Measurements from ENCODE around the gene NUDT3. TPM values are rescaled to one million over a fixed set of nuclear protein-coding genes. Genes with fewer than 3 reads are reported as not detected.

Gene NUDT3
- total and polyA plus RNA-seq, 9 of the 15 experiments (the other 6 are each of a cell fraction or from before 2014, with no cell fraction given) = 5.4 to 81.2 (median 56.4) TPM

DNA sequence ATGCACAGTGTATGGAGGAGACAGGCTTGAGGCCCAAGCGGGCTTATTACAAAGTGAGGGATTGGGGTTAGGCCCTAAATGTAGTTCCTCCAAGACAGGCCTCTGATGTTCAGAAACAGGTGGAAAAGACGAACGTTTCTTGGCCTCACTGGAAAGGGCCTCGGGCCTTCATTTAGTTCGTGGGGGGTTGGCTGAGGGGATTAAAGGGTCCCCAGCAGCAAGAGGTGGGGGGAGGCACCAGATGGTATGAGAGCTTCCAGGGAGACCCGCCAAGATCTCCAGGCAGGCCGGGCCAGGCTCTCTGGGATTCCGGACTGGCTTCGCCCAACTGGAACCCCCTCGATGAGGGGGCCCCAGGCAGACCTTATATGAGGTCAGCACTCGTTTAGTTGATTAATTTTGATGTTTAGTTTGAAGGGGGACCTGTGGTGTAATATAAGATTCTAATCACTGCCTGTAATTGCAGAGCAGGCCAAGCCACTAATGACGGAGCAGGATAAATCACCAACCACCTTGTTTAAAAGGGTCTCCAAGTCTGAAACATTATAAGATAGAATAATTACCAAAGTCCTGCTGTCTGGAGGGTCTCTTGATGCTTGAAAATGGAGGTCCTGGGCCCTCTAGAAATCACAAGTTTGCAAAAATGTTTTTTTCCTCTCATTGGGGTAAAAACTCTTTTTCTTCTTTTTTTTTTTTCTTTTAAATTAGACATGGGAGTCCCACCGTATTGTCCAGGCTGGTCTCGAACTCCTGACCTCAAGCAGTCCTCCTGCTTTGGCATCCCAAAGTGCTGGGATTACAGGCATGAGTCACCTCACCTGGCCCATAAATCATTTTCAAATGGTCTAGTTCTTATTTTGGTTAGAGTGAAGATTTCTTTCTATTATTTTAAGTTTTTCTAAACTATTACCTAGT is 153.6 kb downstream of the NUDT3 start (continued):
- TF ChIP-seq CBX3 (IDR thresholded peaks at IDR 0.05; ENCODE audit: borderline replicate concordance in 1 of 2, low read length in 2 of 2) = no peak
- peak; percentile 39; the same call in 1 of the 2 replicates for TF ChIP-seq LEF1 (IDR thresholded peaks at IDR 0.05)
- TF ChIP-seq, protein P1, sequence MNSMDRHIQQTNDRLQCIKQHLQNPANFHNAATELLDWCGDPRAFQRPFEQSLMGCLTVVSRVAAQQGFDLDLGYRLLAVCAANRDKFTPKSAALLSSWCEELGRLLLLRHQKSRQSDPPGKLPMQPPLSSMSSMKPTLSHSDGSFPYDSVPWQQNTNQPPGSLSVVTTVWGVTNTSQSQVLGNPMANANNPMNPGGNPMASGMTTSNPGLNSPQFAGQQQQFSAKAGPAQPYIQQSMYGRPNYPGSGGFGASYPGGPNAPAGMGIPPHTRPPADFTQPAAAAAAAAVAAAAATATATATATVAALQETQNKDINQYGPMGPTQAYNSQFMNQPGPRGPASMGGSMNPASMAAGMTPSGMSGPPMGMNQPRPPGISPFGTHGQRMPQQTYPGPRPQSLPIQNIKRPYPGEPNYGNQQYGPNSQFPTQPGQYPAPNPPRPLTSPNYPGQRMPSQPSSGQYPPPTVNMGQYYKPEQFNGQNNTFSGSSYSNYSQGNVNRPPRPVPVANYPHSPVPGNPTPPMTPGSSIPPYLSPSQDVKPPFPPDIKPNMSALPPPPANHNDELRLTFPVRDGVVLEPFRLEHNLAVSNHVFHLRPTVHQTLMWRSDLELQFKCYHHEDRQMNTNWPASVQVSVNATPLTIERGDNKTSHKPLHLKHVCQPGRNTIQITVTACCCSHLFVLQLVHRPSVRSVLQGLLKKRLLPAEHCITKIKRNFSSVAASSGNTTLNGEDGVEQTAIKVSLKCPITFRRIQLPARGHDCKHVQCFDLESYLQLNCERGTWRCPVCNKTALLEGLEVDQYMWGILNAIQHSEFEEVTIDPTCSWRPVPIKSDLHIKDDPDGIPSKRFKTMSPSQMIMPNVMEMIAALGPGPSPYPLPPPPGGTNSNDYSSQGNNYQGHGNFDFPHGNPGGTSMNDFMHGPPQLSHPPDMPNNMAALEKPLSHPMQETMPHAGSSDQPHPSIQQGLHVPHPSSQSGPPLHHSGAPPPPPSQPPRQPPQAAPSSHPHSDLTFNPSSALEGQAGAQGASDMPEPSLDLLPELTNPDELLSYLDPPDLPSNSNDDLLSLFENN (IDR thresholded peaks at IDR 0.05; ENCODE audit: low read depth in 2 of 2, low read length in 2 of 2) = no peak
- TF ChIP-seq, protein P2, sequence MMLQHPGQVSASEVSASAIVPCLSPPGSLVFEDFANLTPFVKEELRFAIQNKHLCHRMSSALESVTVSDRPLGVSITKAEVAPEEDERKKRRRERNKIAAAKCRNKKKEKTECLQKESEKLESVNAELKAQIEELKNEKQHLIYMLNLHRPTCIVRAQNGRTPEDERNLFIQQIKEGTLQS (IDR thresholded peaks at IDR 0.05) = peak; percentile 90
- TF ChIP-seq, protein P2 (CRISPR knock-in tag; conservative IDR thresholded peaks at IDR 0.05) = peak; percentile 56; the same call in 1 of the 2 replicates
- TF ChIP-seq, protein P3, sequence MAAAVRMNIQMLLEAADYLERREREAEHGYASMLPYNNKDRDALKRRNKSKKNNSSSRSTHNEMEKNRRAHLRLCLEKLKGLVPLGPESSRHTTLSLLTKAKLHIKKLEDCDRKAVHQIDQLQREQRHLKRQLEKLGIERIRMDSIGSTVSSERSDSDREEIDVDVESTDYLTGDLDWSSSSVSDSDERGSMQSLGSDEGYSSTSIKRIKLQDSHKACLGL (CRISPR knock-in tag; IDR thresholded peaks at IDR 0.05; ENCODE audit: borderline replicate concordance, poor library complexity, severe bottlenecking) = no peak
- TF ChIP-seq MYC (IDR thresholded peaks at IDR 0.05; ENCODE audit: low read depth, low read length) = no peak; the same call in 1 of the 2 replicates
- no peak for TF ChIP-seq MYC (CRISPR knock-in tag; IDR thresholded peaks at IDR 0.05; ENCODE audit: borderline replicate concordance, low read depth)
- no peak; the same call in 1 of the 2 replicates for TF ChIP-seq RNF2 (IDR thresholded peaks at IDR 0.05)
- TF ChIP-seq ZNF668 (CRISPR knock-in tag; IDR thresholded peaks at IDR 0.05) = no peak
- no peak; the same call in 1 of the 2 replicates for TF ChIP-seq PML (IDR thresholded peaks at IDR 0.05; ENCODE audit: low read length)
